ENCODE measurements around the gene IGSF5.

DNA sequence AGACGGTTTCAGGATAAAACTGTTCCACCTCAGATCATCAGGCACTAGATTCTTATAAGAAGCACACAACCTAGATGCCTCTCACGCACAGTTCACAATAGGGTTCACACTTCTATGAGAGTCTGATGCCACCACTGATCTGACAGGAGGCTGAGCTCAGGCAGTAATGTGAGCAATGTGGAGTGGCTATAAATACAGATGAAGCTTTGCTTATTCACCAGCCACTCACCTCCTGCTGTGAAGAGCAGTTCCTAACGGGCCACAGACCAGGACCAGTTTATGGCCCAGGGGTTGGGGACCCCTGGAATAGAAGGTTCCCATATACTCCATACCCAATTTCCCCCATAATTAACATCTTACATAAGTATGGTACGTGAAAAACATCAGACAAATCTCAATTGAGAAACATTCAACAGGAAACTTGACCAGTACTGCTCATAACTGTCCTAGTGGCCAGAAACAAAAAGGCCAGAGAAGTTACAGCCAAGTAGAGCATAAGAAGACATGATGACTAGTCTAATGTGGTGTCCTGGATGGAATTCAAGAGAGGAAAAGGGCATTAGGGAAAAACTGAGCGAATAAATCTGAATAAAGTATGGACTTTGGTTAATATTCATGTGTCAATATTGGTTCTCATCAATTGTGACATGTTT is 24.7 kb upstream of the IGSF5 start:
- TF ChIP-seq CTCF (IDR thresholded peaks at IDR 0.05) (no peak), POLR2A (IDR thresholded peaks at IDR 0.05) (no peak)
